PFSK-1 (cell line): Measurements from ENCODE around the gene SV2C.

Experiments used
- FOXP2 ChIP-seq: optimal IDR thresholded peaks from 2 replicates; pipeline ENCODE3; 2011; ENCODE audit warnings: borderline replicate concordance, control low read depth, inconsistent platforms; ENCODE audit not compliant: insufficient read depth; ENCODE audit errors: extremely low read length, extremely low read depth
- POLR2AphosphoS5 ChIP-seq: IDR thresholded peaks from 2 replicates; pipeline ENCODE4 v1.6.1; 2012; ENCODE audit warnings: low read depth, mild to moderate bottlenecking, control low read depth, low read length, moderate library complexity
- REST ChIP-seq, 2 experiments: IDR thresholded peaks; 2 replicates each; pipeline versions ENCODE4 v1.6.1 to v1.8.0; 2011 to 2012; ENCODE audit warnings: low read depth in 2 of 2, low read length in 2 of 2, control low read depth in 1 of 2, inconsistent platforms in 1 of 2, mild to moderate bottlenecking in 1 of 2, moderate library complexity in 1 of 2; ENCODE audit not compliant: insufficient read depth in 1 of 2
- SIN3A ChIP-seq: IDR thresholded peaks from 2 replicates; pipeline ENCODE4 v1.6.1; 2012; ENCODE audit warnings: mild to moderate bottlenecking, low read length, moderate library complexity, borderline replicate concordance; ENCODE audit not compliant: insufficient read depth
- TAF1 ChIP-seq: IDR thresholded peaks from 2 replicates; pipeline ENCODE4 v1.6.1; 2012; ENCODE audit warnings: low read length, control low read depth, borderline replicate concordance; ENCODE audit not compliant: insufficient read depth

Gene SV2C

GRCh38 chr5:76144513-76145274 lies 61.5 kb downstream of the SV2C start:
- TF ChIP-seq POLR2AphosphoS5, result no peak
- TF ChIP-seq FOXP2, result no peak
- TF ChIP-seq TAF1, result no peak
- TF ChIP-seq SIN3A, result no peak
- TF ChIP-seq REST (IDR thresholded peaks at IDR 0.05; ENCODE audit: insufficient read depth in 1 of 2, low read depth in 2 of 2, low read length in 2 of 2), result no peak

DNA sequence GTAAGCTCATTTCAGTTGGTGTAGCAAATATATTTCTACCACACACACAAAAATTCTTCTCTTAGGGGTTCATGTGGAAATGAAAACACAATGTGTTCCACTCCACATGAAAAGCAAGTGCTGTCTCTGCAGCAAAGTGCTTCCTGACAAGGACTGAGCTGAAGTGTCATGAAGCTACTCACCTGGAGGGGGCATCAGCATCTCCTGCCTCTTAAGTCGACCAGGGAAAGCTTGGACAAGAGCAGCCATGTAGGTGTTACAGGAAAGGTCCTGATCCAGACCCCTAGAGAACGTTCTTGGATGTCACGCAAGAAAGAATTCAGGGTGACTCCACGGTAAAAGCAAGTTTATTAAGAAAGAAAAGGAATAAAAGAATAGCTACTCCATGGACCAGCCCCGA lies 62.8 kb downstream of the SV2C start:
- TF ChIP-seq FOXP2, result no peak
- no peak for TF ChIP-seq REST (IDR thresholded peaks at IDR 0.05; ENCODE audit: insufficient read depth in 1 of 2, low read depth in 2 of 2, low read length in 2 of 2)
- TF ChIP-seq POLR2AphosphoS5, result no peak
- no peak for TF ChIP-seq SIN3A
- TF ChIP-seq TAF1, result no peak

DNA sequence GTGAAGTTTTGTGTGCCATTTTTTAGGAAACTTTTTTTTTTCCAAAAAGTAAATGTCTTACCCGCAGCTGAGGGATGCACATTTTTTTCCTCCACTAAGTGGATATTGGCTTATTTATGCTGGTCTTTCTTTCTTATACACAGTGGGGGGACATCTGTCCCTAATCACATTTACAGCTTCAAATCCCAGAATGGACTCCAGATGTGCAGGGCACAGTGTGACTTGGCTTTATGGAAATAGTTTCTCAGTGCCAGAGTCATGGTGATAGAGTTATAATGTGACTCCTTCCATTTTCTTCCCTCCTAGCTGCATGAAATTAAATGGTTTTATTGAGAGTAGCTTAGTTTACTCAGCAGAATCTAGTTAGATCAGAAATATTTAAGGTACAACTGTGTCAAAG lies 66.5 kb downstream of the SV2C start:
- no peak for TF ChIP-seq SIN3A
- TF ChIP-seq TAF1, result no peak
- TF ChIP-seq FOXP2, result no peak
- TF ChIP-seq REST (IDR thresholded peaks at IDR 0.05; ENCODE audit: insufficient read depth in 1 of 2, low read depth in 2 of 2, low read length in 2 of 2), result no peak

GRCh38 chr5:76152161-76152560 lies 69.0 kb downstream of the SV2C start:
- no peak for TF ChIP-seq FOXP2
- TF ChIP-seq TAF1, result no peak
- no peak for TF ChIP-seq SIN3A
- no peak for TF ChIP-seq REST (IDR thresholded peaks at IDR 0.05; ENCODE audit: insufficient read depth in 1 of 2, low read depth in 2 of 2, low read length in 2 of 2)
- TF ChIP-seq POLR2AphosphoS5, result no peak
